ENCODE measurements around the gene CST4.

DNA sequence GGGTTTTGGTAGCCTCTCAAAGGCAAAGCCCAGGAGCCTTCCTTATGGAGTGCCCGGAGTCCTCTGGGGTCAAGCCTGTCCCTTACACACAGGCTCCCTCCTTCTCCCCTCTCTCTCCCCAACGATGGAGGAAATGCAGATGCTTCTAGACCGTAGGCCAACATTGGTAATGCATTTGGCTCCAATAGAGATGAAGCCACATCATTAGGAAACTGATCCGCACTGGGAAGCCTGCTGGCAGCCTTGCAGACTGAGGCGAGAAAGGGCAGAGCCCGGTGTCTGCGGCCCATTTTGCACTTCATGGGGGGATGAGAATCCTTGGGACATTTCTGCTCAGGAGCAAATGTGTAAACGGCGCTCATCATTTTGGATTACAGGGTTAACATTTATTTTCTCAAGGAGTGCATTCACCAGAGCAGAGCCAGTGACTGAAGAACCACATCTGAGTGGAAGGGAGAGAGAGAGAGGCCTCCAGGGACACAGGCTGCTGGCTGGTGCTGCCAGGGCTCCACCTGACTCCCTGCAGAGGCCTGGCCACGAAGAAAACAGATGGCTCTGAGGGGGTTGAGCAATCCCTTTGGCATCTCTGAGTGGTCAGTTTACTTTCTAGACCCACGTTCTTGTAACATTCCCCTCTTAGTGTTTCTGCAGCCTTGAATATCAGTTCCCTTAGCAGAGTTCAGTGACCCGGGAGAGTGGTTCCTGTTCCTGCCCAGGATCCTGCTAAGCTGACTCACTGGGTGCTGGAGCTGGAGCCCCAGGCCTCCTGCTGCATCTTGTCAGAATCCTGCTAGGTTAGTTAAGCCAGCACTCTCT, 46.7 kb downstream of the CST4 start:
- TF ChIP-seq RFX5 (IDR thresholded peaks at IDR 0.05; ENCODE audit: low read length) (no peak), POLR2AphosphoS5 (IDR thresholded peaks at IDR 0.05; ENCODE audit: low read depth, low read length) (no peak), MAX (IDR thresholded peaks at IDR 0.05; ENCODE audit: low read depth) (no peak), RCOR1 (IDR thresholded peaks at IDR 0.05; ENCODE audit: low read length) (no peak), NRF1 (IDR thresholded peaks at IDR 0.05; ENCODE audit: low read depth, low read length) (no peak), RAD21 (IDR thresholded peaks at IDR 0.05; ENCODE audit: low read length) (no peak), JUND (IDR thresholded peaks at IDR 0.05) (no peak)
- TF ChIP-seq, protein P1, sequence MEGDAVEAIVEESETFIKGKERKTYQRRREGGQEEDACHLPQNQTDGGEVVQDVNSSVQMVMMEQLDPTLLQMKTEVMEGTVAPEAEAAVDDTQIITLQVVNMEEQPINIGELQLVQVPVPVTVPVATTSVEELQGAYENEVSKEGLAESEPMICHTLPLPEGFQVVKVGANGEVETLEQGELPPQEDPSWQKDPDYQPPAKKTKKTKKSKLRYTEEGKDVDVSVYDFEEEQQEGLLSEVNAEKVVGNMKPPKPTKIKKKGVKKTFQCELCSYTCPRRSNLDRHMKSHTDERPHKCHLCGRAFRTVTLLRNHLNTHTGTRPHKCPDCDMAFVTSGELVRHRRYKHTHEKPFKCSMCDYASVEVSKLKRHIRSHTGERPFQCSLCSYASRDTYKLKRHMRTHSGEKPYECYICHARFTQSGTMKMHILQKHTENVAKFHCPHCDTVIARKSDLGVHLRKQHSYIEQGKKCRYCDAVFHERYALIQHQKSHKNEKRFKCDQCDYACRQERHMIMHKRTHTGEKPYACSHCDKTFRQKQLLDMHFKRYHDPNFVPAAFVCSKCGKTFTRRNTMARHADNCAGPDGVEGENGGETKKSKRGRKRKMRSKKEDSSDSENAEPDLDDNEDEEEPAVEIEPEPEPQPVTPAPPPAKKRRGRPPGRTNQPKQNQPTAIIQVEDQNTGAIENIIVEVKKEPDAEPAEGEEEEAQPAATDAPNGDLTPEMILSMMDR (IDR thresholded peaks at IDR 0.05), result no peak
- TF ChIP-seq, protein P2, sequence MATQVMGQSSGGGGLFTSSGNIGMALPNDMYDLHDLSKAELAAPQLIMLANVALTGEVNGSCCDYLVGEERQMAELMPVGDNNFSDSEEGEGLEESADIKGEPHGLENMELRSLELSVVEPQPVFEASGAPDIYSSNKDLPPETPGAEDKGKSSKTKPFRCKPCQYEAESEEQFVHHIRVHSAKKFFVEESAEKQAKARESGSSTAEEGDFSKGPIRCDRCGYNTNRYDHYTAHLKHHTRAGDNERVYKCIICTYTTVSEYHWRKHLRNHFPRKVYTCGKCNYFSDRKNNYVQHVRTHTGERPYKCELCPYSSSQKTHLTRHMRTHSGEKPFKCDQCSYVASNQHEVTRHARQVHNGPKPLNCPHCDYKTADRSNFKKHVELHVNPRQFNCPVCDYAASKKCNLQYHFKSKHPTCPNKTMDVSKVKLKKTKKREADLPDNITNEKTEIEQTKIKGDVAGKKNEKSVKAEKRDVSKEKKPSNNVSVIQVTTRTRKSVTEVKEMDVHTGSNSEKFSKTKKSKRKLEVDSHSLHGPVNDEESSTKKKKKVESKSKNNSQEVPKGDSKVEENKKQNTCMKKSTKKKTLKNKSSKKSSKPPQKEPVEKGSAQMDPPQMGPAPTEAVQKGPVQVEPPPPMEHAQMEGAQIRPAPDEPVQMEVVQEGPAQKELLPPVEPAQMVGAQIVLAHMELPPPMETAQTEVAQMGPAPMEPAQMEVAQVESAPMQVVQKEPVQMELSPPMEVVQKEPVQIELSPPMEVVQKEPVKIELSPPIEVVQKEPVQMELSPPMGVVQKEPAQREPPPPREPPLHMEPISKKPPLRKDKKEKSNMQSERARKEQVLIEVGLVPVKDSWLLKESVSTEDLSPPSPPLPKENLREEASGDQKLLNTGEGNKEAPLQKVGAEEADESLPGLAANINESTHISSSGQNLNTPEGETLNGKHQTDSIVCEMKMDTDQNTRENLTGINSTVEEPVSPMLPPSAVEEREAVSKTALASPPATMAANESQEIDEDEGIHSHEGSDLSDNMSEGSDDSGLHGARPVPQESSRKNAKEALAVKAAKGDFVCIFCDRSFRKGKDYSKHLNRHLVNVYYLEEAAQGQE (IDR thresholded peaks at IDR 0.05; ENCODE audit: low read depth, low read length), result no peak
- TF ChIP-seq, protein P3, sequence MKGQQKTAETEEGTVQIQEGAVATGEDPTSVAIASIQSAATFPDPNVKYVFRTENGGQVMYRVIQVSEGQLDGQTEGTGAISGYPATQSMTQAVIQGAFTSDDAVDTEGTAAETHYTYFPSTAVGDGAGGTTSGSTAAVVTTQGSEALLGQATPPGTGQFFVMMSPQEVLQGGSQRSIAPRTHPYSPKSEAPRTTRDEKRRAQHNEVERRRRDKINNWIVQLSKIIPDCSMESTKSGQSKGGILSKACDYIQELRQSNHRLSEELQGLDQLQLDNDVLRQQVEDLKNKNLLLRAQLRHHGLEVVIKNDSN (IDR thresholded peaks at IDR 0.05; ENCODE audit: borderline replicate concordance, low read depth), result no peak

Measured in SK-N-SH (cell line).